Middle frontal gyrus (tissue), 1 donor: ENCODE data around the gene ANAPC2.

Experiments used
- DNase-seq: peaks from one replicate; pipeline ENCODE4 v3.0.0-alpha.2; 2015; ENCODE audit warnings: low spot score; ENCODE audit errors: extremely low spot score

The ANAPC2 gene

DNA sequence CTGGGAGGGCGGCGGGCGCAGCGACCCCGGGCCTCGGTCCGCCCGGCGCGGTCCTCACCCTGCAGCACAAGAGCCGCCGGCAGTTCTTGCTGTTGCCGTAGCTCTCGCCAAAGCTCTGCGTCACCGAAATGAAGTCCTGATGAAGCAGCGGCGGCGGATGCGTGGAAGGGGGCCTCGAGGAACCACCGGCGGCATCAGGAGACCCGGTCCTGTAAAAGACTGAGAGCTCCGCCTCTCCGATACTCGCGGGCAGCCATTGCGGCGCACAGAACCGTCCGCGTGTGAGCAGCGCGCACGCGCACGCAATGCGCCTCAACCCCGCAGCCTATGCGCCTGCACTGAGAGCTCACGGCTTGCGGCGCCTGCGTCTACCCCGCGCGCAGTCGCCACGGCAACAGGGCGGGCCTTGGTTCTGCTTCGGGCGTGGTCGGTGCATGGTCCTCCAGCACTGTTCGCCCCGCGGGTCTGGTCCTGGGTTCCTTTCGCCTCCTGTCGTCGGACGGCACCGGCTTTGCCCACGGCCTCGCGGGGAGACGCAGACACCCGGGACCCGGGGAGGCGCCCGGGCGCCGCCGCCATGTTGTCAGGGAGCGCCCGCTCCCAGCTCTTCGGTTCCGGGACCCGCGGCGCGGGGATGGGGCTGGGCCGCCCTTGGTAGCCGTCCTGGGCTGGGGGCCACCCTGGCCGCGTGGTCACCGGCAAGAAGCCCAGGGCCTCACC is 58.7 kb downstream of the ANAPC2 start:
- DNase-seq, result peak; percentile 82

DNA sequence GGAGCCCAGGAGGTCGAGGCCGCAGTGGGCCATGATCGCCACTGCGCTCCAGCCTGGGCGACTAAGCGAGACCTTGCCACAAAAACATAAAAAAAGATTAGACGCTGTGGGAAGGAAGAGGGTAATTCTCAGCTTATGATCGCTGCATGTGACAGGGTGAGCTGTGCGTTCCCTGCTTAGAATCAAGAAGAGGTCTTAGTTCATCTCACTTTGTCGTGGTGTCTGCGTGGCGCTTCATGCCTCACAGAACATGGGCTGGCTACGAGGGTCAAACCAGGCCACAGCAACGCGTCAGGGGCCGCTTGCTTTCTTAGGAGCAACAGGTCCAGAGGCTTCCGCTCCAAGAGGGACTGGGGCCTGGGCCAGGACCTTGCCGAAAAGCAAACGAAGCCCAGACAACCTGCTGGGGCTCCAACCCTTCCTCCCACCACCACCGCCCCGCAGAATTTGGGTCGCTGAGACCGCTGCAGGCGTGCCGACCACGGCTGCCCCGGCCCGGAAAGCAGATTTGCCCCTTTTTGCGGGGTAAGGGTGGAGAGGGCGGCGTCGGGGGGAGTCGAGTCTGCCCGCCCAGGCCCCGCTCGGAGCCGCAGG is 59.4 kb downstream of the ANAPC2 start:
- DNase-seq, result no peak

DNA sequence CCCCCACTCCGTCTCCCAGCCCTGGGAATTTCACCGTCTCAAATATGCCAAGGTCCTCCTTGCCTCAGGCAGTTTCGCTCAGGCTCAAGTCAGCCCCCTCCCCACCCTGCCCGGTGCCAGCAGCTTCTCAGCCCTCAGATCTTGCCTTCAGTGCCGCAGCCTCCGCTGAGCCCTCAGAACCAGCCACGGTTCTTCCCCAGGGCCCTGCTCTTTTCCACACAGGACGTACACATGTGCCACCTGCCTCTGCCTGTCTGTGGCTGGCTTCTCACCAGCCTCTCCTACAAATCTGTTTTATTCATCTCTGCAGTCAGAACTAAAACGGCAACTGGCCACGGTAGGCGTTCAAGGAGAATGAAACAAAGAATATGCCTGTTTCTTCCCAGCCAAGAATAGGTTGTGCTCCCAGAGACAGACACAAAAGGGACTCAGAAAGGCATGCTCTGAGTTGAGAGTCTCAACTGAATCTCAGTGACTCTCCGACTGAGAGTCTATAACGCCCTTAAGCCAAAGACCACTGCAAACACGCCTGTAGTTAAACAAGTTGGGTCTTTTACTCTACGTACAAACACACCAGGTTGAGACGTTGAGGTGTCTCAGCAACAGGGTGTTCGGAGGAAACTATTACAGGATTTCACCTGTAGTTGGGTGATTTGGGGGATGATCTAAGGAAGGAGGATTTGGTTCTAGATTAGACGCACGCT is 60.0 kb downstream of the ANAPC2 start:
- DNase-seq, result no peak

DNA sequence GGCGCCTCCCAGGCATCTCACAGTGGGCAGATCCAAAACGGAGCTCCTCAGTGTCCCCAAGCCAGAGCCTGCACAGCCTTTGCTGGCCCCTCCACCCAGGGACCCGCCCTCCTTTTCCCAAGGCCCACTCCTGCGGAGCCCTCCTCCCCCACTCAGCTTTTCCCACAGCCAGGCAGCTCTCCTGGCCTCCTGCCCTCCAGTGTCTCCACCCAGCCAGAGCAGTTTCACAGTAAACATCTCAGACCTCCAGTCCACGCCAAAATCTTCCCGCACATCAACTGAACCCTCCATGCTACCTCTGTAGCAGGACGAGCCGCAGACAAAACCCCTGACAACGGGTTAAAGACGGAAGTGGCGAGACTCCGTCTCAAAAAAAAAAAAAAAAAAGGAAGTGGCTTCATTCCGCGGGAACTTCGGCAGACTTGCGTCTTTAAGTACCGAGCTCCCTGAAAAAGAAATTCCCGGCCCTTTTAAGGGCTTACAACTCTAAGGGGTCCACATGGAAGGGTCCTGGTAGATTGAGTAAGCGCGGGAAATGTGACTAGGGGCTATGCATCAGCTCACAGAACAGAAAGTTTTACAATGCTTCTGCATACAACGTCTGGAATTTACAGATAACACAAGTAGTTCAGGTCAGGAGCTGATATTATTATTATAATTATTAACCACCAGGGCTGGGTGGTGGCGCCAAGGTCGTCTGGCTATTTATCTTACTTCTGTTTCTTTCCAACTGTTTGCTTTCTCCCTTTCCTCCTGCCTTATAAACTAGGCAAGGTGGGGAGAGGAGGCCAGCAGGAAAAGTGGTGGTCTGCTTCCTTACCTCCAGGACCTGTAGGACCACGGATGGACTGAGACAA is 60.8 kb downstream of the ANAPC2 start:
- no peak for DNase-seq

DNA sequence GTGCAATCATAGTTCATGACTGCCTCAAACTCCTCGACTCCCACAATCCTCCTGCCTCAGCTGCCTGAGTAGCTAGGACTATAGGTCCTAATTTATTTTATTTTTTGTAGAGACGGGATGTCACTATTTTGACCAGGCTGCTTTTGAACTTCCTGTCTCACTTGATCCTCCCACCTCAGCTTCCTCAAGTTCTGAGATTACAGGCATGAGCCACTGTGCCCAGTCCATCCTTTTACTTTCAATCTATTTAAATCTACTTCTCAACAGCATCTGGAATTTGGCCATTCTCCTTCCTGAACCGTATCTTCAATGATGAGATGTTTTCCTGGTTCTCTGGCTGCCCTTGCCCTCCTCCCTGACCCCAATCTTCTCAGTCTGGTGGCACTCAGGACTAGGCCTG is 61.6 kb downstream of the ANAPC2 start:
- no peak for DNase-seq
